Activated T-helper 1 cell treated with anti-CD3 and anti-CD28 coated beads, Interleukin-2, amount 50 U/mL, for 16 hours (primary cell): ENCODE results near the gene TGFBR3.
A peak's percentile ranks its signal among the peaks of the same experiment; 100 is the strongest.

ENCODE experiments used
- DNase-seq, 2 donors: peaks; one replicate each; pipeline ENCODE4 v3.0.0-alpha.2; 2020; ENCODE audit warnings: low read depth in 1 of 2, low spot score in 1 of 2

Gene TGFBR3

GRCh38 chr1:91741906-91742305, 144.0 kb downstream of the TGFBR3 start:
- DNase-seq = no peak

GRCh38 chr1:91741301-91741700, 144.7 kb downstream of the TGFBR3 start:
- no peak for DNase-seq

- no peak for DNase-seq
These were observed 148.3 kb downstream of the TGFBR3 start for GRCh38 chr1:91737650-91738049.

GRCh38 chr1:91736715-91737615, 149.0 kb downstream of the TGFBR3 start:
- DNase-seq = no peak

- DNase-seq = no peak
These were observed 149.7 kb downstream of the TGFBR3 start for GRCh38 chr1:91736146-91736714.

- no peak for DNase-seq
These were observed 150.6 kb downstream of the TGFBR3 start for GRCh38 chr1:91735266-91735845.

- DNase-seq = no peak
These were observed 151.2 kb downstream of the TGFBR3 start for GRCh38 chr1:91734761-91735160.

- DNase-seq = no peak
These were observed 152.7 kb downstream of the TGFBR3 start for GRCh38 chr1:91733108-91733710.

GRCh38 chr1:91732291-91733107, 153.5 kb downstream of the TGFBR3 start:
- DNase-seq = no peak

- DNase-seq = peak in 1 of 2 donors; percentile 29
These were observed 154.1 kb downstream of the TGFBR3 start for GRCh38 chr1:91731815-91732214.

GRCh38 chr1:91730801-91731732, 154.9 kb downstream of the TGFBR3 start:
- no peak for DNase-seq

- DNase-seq = no peak
These were observed 156.2 kb downstream of the TGFBR3 start for GRCh38 chr1:91729621-91730358.

- no peak for DNase-seq
These were observed 158.2 kb downstream of the TGFBR3 start for GRCh38 chr1:91727763-91728162.

- no peak for DNase-seq
These were observed 159.8 kb downstream of the TGFBR3 start for GRCh38 chr1:91725989-91726721.

GRCh38 chr1:91725618-91725988, 160.3 kb downstream of the TGFBR3 start:
- no peak for DNase-seq

- DNase-seq = no peak
These were observed 161.3 kb downstream of the TGFBR3 start for GRCh38 chr1:91724644-91725043.

- no peak for DNase-seq
These were observed 161.7 kb downstream of the TGFBR3 start for GRCh38 chr1:91724231-91724630.

- DNase-seq = no peak
These were observed 165.9 kb downstream of the TGFBR3 start for GRCh38 chr1:91720044-91720443.

GRCh38 chr1:91718877-91719276, 167.1 kb downstream of the TGFBR3 start:
- no peak for DNase-seq
